OCI-LY7 (cell line): Measurements from ENCODE around the gene HSPB7. TPM values are rescaled to one million over a fixed set of nuclear protein-coding genes. Genes with fewer than 3 reads are reported as not detected.

Source experiments
- BruUV-seq: library from RNA; stranded (reverse); fragments of 400-500 nt; replicated peaks from 2 replicates; lab custom pipeline; 2021; lab: Mats Ljungman, UMichigan
- CTCF ChIA-PET: fragments of 300-600 bp; sonication (Branson Sonifier 250); formaldehyde crosslinking; loops from one replicate; lab custom pipeline; 2022; ENCODE audit warnings: antibody characterized with exemption; ENCODE audit not compliant: unreplicated experiment; lab: Charles Lee
- POLR2A ChIA-PET: fragments of 300-600 bp; sonication (Branson Sonifier 250); formaldehyde crosslinking; loops from one replicate; lab custom pipeline; 2022; ENCODE audit warnings: antibody characterized with exemption; lab: Charles Lee
- DNase-seq: peaks from one replicate; pipeline ENCODE4 v3.0.0-alpha.2; 2015; ENCODE audit warnings: low spot score
- H2AFZ ChIP-seq: fragments of 200-600 bp; sonication (generic), shearing (Covaris generic); 2 replicates; pipeline ENCODE4 v1.6.1; 2014; ENCODE audit warnings: mild to moderate bottlenecking, antibody characterized with exemption, low read length, moderate library complexity
- H3K27ac ChIP-seq: fragments of 200-600 bp; sonication (generic); 2 replicates; pipeline ENCODE4 v1.5.1; 2014; ENCODE audit warnings: mixed run types, low read depth, mild to moderate bottlenecking, moderate library complexity, low read length, inconsistent platforms; ENCODE audit not compliant: poor library complexity, severe bottlenecking
- H3K36me3 ChIP-seq: fragments of 200-600 bp; sonication (generic); 2 replicates; pipeline ENCODE4 v1.6.1; 2014; ENCODE audit warnings: mild to moderate bottlenecking, antibody characterized with exemption, low read length, moderate library complexity, mixed read lengths; ENCODE audit not compliant: insufficient read depth
- H3K4me1 ChIP-seq: fragments of 200-600 bp; sonication (generic); 2 replicates; pipeline ENCODE4 v1.5.1; 2014; ENCODE audit warnings: mild to moderate bottlenecking, low read length; ENCODE audit not compliant: insufficient read depth, poor library complexity, severe bottlenecking
- H3K4me2 ChIP-seq: fragments of 200-600 bp; sonication (generic); 2 replicates; pipeline ENCODE4 v1.6.1; 2014; ENCODE audit warnings: mild to moderate bottlenecking, low read length
- H3K4me3 ChIP-seq: fragments of 200-600 bp; sonication (generic); 2 replicates; pipeline ENCODE4 v1.5.1; 2014; ENCODE audit warnings: mild to moderate bottlenecking, low read depth, low read length; ENCODE audit not compliant: poor library complexity, severe bottlenecking
- H3K79me2 ChIP-seq: fragments of 200-600 bp; sonication (generic); 2 replicates; pipeline ENCODE4 v1.6.1; 2016; ENCODE audit warnings: low read depth, mild to moderate bottlenecking, low read length, moderate library complexity, mixed read lengths; ENCODE audit not compliant: insufficient read depth
- H3K9me2 ChIP-seq: fragments of 200-600 bp; sonication (generic); 2 replicates; pipeline ENCODE4 v1.6.1; 2016; ENCODE audit warnings: mild to moderate bottlenecking, low read length, mixed read lengths; ENCODE audit not compliant: insufficient read depth
- H3K9me3 ChIP-seq: fragments of 200-600 bp; sonication (generic); 2 replicates; pipeline ENCODE4 v1.6.1; 2014; ENCODE audit warnings: mild to moderate bottlenecking, mixed run types, low read length, mixed read lengths
- H4K20me1 ChIP-seq: fragments of 200-600 bp; sonication (generic); 2 replicates; pipeline ENCODE4 v1.6.1; 2014; ENCODE audit warnings: mild to moderate bottlenecking, antibody characterized with exemption, low read length, moderate library complexity, mixed read lengths; ENCODE audit not compliant: insufficient read depth
- CTCF ChIP-seq: fragments of 200-600 bp; sonication (generic); conservative IDR thresholded peaks from 2 replicates; pipeline ENCODE4 v1.5.1; 2014; ENCODE audit warnings: mild to moderate bottlenecking, antibody characterized with exemption, low read length, moderate library complexity, mixed read lengths
- EZH2phosphoT487 ChIP-seq: fragments of 200-600 bp; sonication (generic); IDR thresholded peaks from 2 replicates; pipeline ENCODE4 v1.6.1; 2018; ENCODE audit warnings: low read depth, borderline replicate concordance, mild to moderate bottlenecking, mixed run types, antibody characterized with exemption, low read length, moderate library complexity, mixed read lengths
- intact Hi-C: fragments of 100-400 bp; cut with micrococcal nuclease; formaldehyde crosslinking; loops from one replicate; pipeline ENCODE4 v1.10.0; 2022; ENCODE audit not compliant: unreplicated experiment
- total RNA-seq, 2 experiments: library from RNA; depleted of rRNA in 1 of 2; stranded (reverse); fragments of >200 nt in 1 of 2; shearing (Covaris generic) in 1 of 2; gene quantifications; 2 replicates each; pipeline ENCODE4 v1.2.3, GENCODE V29; 2014 to 2022

Gene HSPB7
- total RNA-seq, 2 experiments from 2014 or later, result not detected

GRCh38 chr1:15970911-15971310 is 46.9 kb downstream of the HSPB7 start:
- Histone ChIP-seq H3K4me2 (no peak overlapping the region), H3K9me2 (no peaks in the 10 kb centered on the region), H3K36me3 (peaks cover 66% of the 10 kb centered on the region), H3K27ac (no peak overlapping the region), H3K79me2 (peaks cover 44% of the 10 kb centered on the region; the same call in 1 of the 2 replicates), H4K20me1 (peaks cover 3% of the 10 kb centered on the region; the same call in 1 of the 2 replicates), H3K4me3 (no peak overlapping the region), H2AFZ (no peak overlapping the region), H3K4me1 (peaks cover 30% of the 10 kb centered on the region), H3K9me3 (no peaks in the 10 kb centered on the region)
- intact Hi-C loops, result loop anchor here (10.0 kb wide), 1 partner anchor 384 kb away; the partner anchor contains the start of gene FBXO42
- TF ChIP-seq CTCF, result no peak
- TF ChIP-seq EZH2phosphoT487, result no peak
- ChIA-PET CTCF (no interaction called here), POLR2A (interaction anchor here (0.7 kb wide), 1 partner anchor 147 kb away, joined by 3 read pairs; no protein-coding TSS in a partner anchor)
- no peak for DNase-seq
- BruUV-seq, result no TSS peak

- no peak overlapping the region for H2AFZ ChIP-seq
- no peaks in the 10 kb centered on the region for H3K9me3 ChIP-seq
- H4K20me1 ChIP-seq, result peaks cover 11% of the 10 kb centered on the region; the same call in 1 of the 2 replicates
- TF ChIP-seq CTCF (no peak), EZH2phosphoT487 (no peak)
- POLR2A ChIA-PET, result interaction anchor here (0.6 to 1.4 kb wide), 2 partner anchors 8 to 145 kb away, joined by 3 read pairs; no protein-coding TSS in a partner anchor
- intact Hi-C loops, result no loop called here
- BruUV-seq, result no TSS peak
- H3K4me2 ChIP-seq, result no peak overlapping the region
- H3K36me3 ChIP-seq, result peaks cover 79% of the 10 kb centered on the region
- CTCF ChIA-PET, result interaction anchor here (0.6 kb wide), 1 partner anchor 122 kb away, joined by 3 read pairs; the partner anchor contains the start of gene SPEN
- no peak for DNase-seq
- no peak overlapping the region for H3K4me3 ChIP-seq
- peaks cover 38% of the 10 kb centered on the region for H3K4me1 ChIP-seq
- H3K79me2 ChIP-seq, result peaks cover 52% of the 10 kb centered on the region; the same call in 1 of the 2 replicates
- H3K9me2 ChIP-seq, result no peaks in the 10 kb centered on the region
- no peak overlapping the region for H3K27ac ChIP-seq
Measured at GRCh38 chr1:15969321-15969880, 48.4 kb downstream of the HSPB7 start.

DNA sequence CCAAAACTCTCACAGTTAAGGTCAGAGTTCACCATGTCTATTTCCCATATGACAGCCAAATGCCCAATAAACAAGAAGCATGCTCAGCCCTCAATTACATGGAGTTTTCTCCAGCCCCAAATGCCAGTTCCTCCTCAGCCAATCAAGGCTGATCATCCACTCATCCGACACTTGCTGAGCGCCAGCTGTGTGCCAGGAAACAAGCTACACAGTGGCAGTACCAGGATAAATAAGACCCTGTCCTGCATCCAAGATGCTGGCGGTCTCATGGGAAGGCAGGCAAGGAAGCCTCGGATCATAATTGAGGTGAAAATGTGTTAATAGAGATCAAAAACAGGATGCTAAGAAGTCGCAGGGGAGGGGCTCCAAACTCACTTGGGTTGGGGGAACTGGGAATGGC is 49.7 kb downstream of the HSPB7 start:
- Histone ChIP-seq H4K20me1 (peaks cover 11% of the 10 kb centered on the region; the same call in 1 of the 2 replicates), H3K36me3 (peaks cover 78% of the 10 kb centered on the region), H3K4me1 (peaks cover 38% of the 10 kb centered on the region), H3K9me2 (no peaks in the 10 kb centered on the region), H2AFZ (no peak overlapping the region), H3K79me2 (peaks cover 43% of the 10 kb centered on the region; the same call in 1 of the 2 replicates), H3K27ac (no peak overlapping the region), H3K4me2 (no peak overlapping the region), H3K9me3 (no peaks in the 10 kb centered on the region), H3K4me3 (no peak overlapping the region)
- no TSS peak for BruUV-seq
- no peak for TF ChIP-seq EZH2phosphoT487
- no peak for TF ChIP-seq CTCF
- intact Hi-C loops, result no loop called here
- POLR2A ChIA-PET, result no interaction called here
- CTCF ChIA-PET, result no interaction called here
- DNase-seq, result no peak
